HCT116 (cell line): ENCODE measurements around the gene C11orf91. TPM values are rescaled to one million over a fixed set of nuclear protein-coding genes. Genes with fewer than 3 reads are reported as not detected.

Experiments used
- SP1 ChIP-seq: IDR thresholded peaks from 2 replicates; pipeline ENCODE4 v1.6.1; 2012; ENCODE audit warnings: low read depth
- YY1 ChIP-seq: IDR thresholded peaks from 2 replicates; pipeline ENCODE4 v1.6.1; 2011; ENCODE audit warnings: low read length, low read depth, moderate library complexity, mild to moderate bottlenecking; ENCODE audit not compliant: insufficient replicate concordance; ENCODE audit errors: extremely low read depth
- total RNA-seq: library from RNA; stranded (reverse); gene quantifications from one replicate; pipeline ENCODE4 v1.2.1, GENCODE V29; 2021; ENCODE audit not compliant: unreplicated experiment
- TF ChIP-seq, protein P1 (sequence below), 3 experiments: fragments of 200-600 bp in 1 of 3; sonication (generic) in 1 of 3; IDR thresholded peaks in 2 of 3; conservative IDR thresholded peaks in 1 of 3; 2 replicates each; pipeline ENCODE4 v1.5.1; 2012 to 2017; ENCODE audit warnings: low read depth in 2 of 3, low read length in 2 of 3, antibody characterized with exemption in 1 of 3, borderline replicate concordance in 1 of 3, control low read depth in 1 of 3, mild to moderate bottlenecking in 1 of 3, mixed read lengths in 1 of 3, mixed run types in 1 of 3, moderate library complexity in 1 of 3; ENCODE audit not compliant: insufficient read depth in 1 of 3

C11orf91 gene
- total RNA-seq, 1 experiment from 2014 or later = 0.54 TPM

DNA sequence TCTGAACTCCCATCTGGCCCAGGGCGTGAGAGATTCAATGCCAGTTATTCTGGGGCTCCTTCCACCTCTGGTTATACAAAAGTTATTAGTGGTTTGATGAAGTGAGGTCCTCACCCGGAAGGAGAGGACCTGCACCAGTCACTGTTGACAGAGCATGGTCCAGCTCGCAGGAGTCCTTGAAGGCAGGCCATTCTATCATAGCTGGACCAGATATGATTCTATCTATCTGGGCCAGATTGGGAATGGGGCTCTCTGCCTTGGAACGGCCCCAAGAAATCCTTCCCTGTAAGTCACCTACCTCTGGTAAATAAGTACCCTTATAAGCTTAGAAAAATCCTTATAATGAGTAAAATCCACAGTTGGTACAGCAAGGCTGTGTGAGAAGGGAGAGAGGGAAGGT is 50.7 kb downstream of the C11orf91 start (continued):
- TF ChIP-seq SP1 (no peak), YY1 (no peak)
- TF ChIP-seq, protein P1, sequence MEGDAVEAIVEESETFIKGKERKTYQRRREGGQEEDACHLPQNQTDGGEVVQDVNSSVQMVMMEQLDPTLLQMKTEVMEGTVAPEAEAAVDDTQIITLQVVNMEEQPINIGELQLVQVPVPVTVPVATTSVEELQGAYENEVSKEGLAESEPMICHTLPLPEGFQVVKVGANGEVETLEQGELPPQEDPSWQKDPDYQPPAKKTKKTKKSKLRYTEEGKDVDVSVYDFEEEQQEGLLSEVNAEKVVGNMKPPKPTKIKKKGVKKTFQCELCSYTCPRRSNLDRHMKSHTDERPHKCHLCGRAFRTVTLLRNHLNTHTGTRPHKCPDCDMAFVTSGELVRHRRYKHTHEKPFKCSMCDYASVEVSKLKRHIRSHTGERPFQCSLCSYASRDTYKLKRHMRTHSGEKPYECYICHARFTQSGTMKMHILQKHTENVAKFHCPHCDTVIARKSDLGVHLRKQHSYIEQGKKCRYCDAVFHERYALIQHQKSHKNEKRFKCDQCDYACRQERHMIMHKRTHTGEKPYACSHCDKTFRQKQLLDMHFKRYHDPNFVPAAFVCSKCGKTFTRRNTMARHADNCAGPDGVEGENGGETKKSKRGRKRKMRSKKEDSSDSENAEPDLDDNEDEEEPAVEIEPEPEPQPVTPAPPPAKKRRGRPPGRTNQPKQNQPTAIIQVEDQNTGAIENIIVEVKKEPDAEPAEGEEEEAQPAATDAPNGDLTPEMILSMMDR (IDR thresholded peaks at IDR 0.05 in 2 of 3, conservative IDR thresholded peaks at IDR 0.05 in 1 of 3; ENCODE audit: borderline replicate concordance in 1 of 3, insufficient read depth in 1 of 3, low read depth in 2 of 3, low read length in 2 of 3) = no peak

Other genes starting within 250 kb of the C11orf91 start
- 122 TPM for gene CD59, start 35.6 kb upstream of the C11orf91 start, total RNA-seq
- 27.2 TPM for gene FBXO3, start 73.7 kb upstream of the C11orf91 start, total RNA-seq
- gene LMO2, start 191.2 kb upstream of the C11orf91 start, total RNA-seq = 2.8 TPM